NB4 (cell line): ENCODE measurements around the gene RRP36.

Experiments used
- POLR2A ChIP-seq: IDR thresholded peaks from 2 replicates; pipeline ENCODE4 v1.6.1; 2011; ENCODE audit warnings: mild to moderate bottlenecking; ENCODE audit not compliant: insufficient read length; ENCODE audit errors: extremely low read depth
- TF ChIP-seq, protein P1 (sequence below): IDR thresholded peaks from one replicate; pipeline ENCODE4 v1.5.1; 2012; ENCODE audit warnings: low read depth, low read length
- TF ChIP-seq, protein P2 (sequence below): IDR thresholded peaks from 2 replicates; pipeline ENCODE4 v1.6.1; 2011; ENCODE audit warnings: low read depth, low read length

DNA sequence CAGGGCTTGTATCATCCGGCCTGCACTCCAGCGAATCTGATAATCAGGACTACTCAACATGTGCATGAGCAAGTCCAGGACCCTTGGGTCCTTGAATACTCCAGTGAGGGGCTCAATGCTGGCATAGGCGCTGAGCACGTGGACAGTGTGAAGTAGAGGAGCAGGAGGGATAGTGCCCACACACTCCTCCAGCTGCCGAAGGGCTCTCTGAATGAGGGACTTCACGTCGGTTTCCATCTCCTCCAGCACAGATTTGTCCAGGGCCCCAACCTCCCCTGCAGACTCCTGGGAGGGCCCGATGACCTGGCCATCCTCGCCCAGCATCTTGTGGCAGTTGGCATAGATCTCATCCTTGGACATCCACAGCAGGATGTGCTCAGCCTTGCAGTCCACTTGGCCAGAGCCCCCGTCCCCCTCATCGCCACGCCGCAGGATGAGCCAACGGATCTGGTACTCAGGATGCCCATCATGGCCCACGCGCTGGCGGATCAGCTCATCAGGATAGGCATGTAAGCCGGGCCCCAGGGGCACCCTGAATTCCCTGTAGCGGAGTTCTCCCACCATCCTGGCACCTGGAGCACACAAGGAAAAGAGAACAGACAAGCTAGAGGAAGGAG lies 30.9 kb downstream of the RRP36 start:
- TF ChIP-seq, protein P1, sequence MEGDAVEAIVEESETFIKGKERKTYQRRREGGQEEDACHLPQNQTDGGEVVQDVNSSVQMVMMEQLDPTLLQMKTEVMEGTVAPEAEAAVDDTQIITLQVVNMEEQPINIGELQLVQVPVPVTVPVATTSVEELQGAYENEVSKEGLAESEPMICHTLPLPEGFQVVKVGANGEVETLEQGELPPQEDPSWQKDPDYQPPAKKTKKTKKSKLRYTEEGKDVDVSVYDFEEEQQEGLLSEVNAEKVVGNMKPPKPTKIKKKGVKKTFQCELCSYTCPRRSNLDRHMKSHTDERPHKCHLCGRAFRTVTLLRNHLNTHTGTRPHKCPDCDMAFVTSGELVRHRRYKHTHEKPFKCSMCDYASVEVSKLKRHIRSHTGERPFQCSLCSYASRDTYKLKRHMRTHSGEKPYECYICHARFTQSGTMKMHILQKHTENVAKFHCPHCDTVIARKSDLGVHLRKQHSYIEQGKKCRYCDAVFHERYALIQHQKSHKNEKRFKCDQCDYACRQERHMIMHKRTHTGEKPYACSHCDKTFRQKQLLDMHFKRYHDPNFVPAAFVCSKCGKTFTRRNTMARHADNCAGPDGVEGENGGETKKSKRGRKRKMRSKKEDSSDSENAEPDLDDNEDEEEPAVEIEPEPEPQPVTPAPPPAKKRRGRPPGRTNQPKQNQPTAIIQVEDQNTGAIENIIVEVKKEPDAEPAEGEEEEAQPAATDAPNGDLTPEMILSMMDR: no peak
- TF ChIP-seq, protein P2, sequence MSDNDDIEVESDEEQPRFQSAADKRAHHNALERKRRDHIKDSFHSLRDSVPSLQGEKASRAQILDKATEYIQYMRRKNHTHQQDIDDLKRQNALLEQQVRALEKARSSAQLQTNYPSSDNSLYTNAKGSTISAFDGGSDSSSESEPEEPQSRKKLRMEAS: no peak
- no peak for TF ChIP-seq POLR2A
